Liver (tissue), 9 donors: Measurements from ENCODE around the gene MVB12B. TPM values are rescaled to one million over a fixed set of nuclear protein-coding genes. Genes with fewer than 3 reads are reported as not detected.
A peak's percentile ranks its signal among the peaks of the same experiment; 100 is the strongest.

Experiments used
- DNase-seq: peaks from one replicate; pipeline ENCODE4 v3.0.0-alpha.2; 2017; ENCODE audit warnings: low spot score
- H3K27ac ChIP-seq, 2 donors: one replicate each; pipeline ENCODE4 v1.7.0; 2013; ENCODE audit warnings: inconsistent platforms in 2 of 2, low read length in 2 of 2, control low read depth in 1 of 2, low read depth in 1 of 2, mild to moderate bottlenecking in 1 of 2
- H3K27me3 ChIP-seq, 4 donors: one replicate each; pipeline versions ENCODE4 v1.6.1 to v1.7.0; 2013; ENCODE audit warnings: low read length in 3 of 4, inconsistent platforms in 1 of 4, mild to moderate bottlenecking in 1 of 4, moderate library complexity in 1 of 4; ENCODE audit not compliant: control insufficient read depth in 4 of 4, insufficient read depth in 4 of 4
- H3K36me3 ChIP-seq, 4 donors: one replicate each; pipeline versions ENCODE4 v1.6.1 to v1.7.0; 2013; ENCODE audit warnings: low read length in 3 of 4, mild to moderate bottlenecking in 3 of 4, low read depth in 1 of 4, moderate library complexity in 1 of 4; ENCODE audit not compliant: control insufficient read depth in 4 of 4, insufficient read depth in 3 of 4
- H3K4me1 ChIP-seq, 4 donors: one replicate each; pipeline versions ENCODE4 v1.6.1 to v1.7.0; 2013; ENCODE audit warnings: low read length in 3 of 4, mild to moderate bottlenecking in 3 of 4, moderate library complexity in 1 of 4; ENCODE audit not compliant: control insufficient read depth in 4 of 4, insufficient read depth in 4 of 4
- H3K4me3 ChIP-seq, 3 donors: one replicate each; pipeline versions ENCODE4 v1.6.1 to v1.7.0; 2013; ENCODE audit warnings: low read length in 3 of 3, control low read depth in 1 of 3, low read depth in 1 of 3, mild to moderate bottlenecking in 1 of 3
- H3K9ac ChIP-seq, 2 donors: one replicate each; pipeline ENCODE4 v1.7.0; 2013; ENCODE audit warnings: low read length in 2 of 2, mild to moderate bottlenecking in 2 of 2, moderate library complexity in 2 of 2, control low read depth in 1 of 2, low read depth in 1 of 2
- H3K9me3 ChIP-seq, 4 donors: one replicate each; pipeline versions ENCODE4 v1.6.1 to v1.7.0; 2013; ENCODE audit warnings: low read length in 3 of 4; ENCODE audit not compliant: control insufficient read depth in 4 of 4
- ATF3 ChIP-seq: IDR thresholded peaks from 2 replicates; pipeline ENCODE4 v1.6.1; 2016; ENCODE audit warnings: antibody characterized with exemption
- CTCF ChIP-seq: fragments of 150-350 bp; IDR thresholded peaks from 2 replicates; pipeline ENCODE4 v1.5.1; 2017; ENCODE audit warnings: improper control_type of control experiment, low read depth, low read length; ENCODE audit not compliant: missing input control
- EGR1 ChIP-seq, 2 donors: IDR thresholded peaks; 2 replicates each; pipeline ENCODE4 v1.6.1; 2016 to 2018; ENCODE audit warnings: antibody characterized with exemption in 2 of 2, low read depth in 2 of 2
- FOXA1 ChIP-seq: IDR thresholded peaks from 2 replicates; pipeline ENCODE4 v1.6.1; 2016; ENCODE audit warnings: antibody characterized with exemption
- GABPA ChIP-seq, 2 donors: IDR thresholded peaks in 1 of 2; conservative IDR thresholded peaks in 1 of 2; 2 replicates each; pipeline ENCODE4 v1.6.1; 2016; ENCODE audit warnings: antibody characterized with exemption in 2 of 2, mild to moderate bottlenecking in 1 of 2, moderate library complexity in 1 of 2
- HNF4A ChIP-seq, 2 donors: conservative IDR thresholded peaks; 2 replicates each; pipeline ENCODE4 v1.6.1; 2016; ENCODE audit warnings: antibody characterized with exemption in 2 of 2, mild to moderate bottlenecking in 2 of 2
- HNF4G ChIP-seq: IDR thresholded peaks from 2 replicates; pipeline ENCODE4 v1.6.1; 2016; ENCODE audit warnings: antibody characterized with exemption
- JUND ChIP-seq, 2 donors: IDR thresholded peaks; 2 replicates each; pipeline ENCODE4 v1.6.1; 2016; ENCODE audit warnings: antibody characterized with exemption in 2 of 2
- MAX ChIP-seq: IDR thresholded peaks from 2 replicates; pipeline ENCODE4 v1.6.1; 2016; ENCODE audit warnings: antibody characterized with exemption
- NR2F2 ChIP-seq: IDR thresholded peaks from 2 replicates; pipeline ENCODE4 v1.6.1; 2016; ENCODE audit warnings: antibody characterized with exemption
- RAD21 ChIP-seq, 2 donors: IDR thresholded peaks; 2 replicates each; pipeline ENCODE4 v1.6.1; 2016; ENCODE audit warnings: antibody characterized with exemption in 2 of 2, mild to moderate bottlenecking in 2 of 2
- REST ChIP-seq: IDR thresholded peaks from 2 replicates; pipeline ENCODE4 v1.6.1; 2016; ENCODE audit warnings: antibody characterized with exemption, mild to moderate bottlenecking
- RXRA ChIP-seq, 2 donors: IDR thresholded peaks; 2 replicates each; pipeline ENCODE4 v1.6.1; 2017 to 2018; ENCODE audit warnings: antibody characterized with exemption in 2 of 2, mild to moderate bottlenecking in 1 of 2
- SP1 ChIP-seq: IDR thresholded peaks from 2 replicates; pipeline ENCODE4 v1.6.1; 2018; ENCODE audit warnings: antibody characterized with exemption, mild to moderate bottlenecking
- TAF1 ChIP-seq: conservative IDR thresholded peaks from 2 replicates; pipeline ENCODE4 v1.6.1; 2016; ENCODE audit warnings: antibody characterized with exemption, mild to moderate bottlenecking
- ZBTB33 ChIP-seq: IDR thresholded peaks from 2 replicates; pipeline ENCODE4 v1.6.1; 2016; ENCODE audit warnings: antibody characterized with exemption
- WGBS: extraction: QIAGEN DNeasy Blood & Tissue Kit; methylation state at CpG from one replicate; pipeline ENCODE4 v1.1.7; 2013; 5-methylcytosine and 5-hydroxymethylcytosine counted together
- polyA plus RNA-seq, 2 donors: library from polyadenylated mRNA; stranded (reverse) in 1 of 2; unstranded in 1 of 2; fragments of 200-250 nt in 1 of 2; fragments of >200 nt in 1 of 2; fragmentation: Nextera tagmentation in 1 of 2; extraction: Ambion mirVana in 1 of 2; gene quantifications; one replicate each; pipeline versions ENCODE4 v1.2.1 to v1.2.3, GENCODE V29; 2013 to 2015
- total RNA-seq, 2 donors: library from RNA; depleted of rRNA; stranded (reverse); fragments of >200 nt; gene quantifications; one replicate each; pipeline ENCODE4 v1.2.3, GENCODE V29; 2014
- donor health status: healthy.
- donor health status: healthy.
- donor health status: healthy.
- donor health status: healthy.
- donor health status: healthy.

MVB12B gene
- total and polyA plus RNA-seq, 4 donors, result 5.3 to 12.4 (median 8.4) TPM

- no peaks in the 10 kb centered on the region for H3K4me1 ChIP-seq
- H3K4me3 ChIP-seq, result no peak overlapping the region
- H3K9me3 ChIP-seq, result no peaks in the 10 kb centered on the region
- no peak for TF ChIP-seq JUND (IDR thresholded peaks at IDR 0.05)
- H3K27me3 ChIP-seq, result no peaks in the 10 kb centered on the region
- no peak overlapping the region for H3K27ac ChIP-seq
- peak; percentile 10 for DNase-seq
- no peaks in the 10 kb centered on the region for H3K36me3 ChIP-seq
- no peak overlapping the region for H3K9ac ChIP-seq
- 96% methylated on average over 6 of the region's 6 CpGs for WGBS
Measured at GRCh38 chr9:126296687-126297086, 29.9 kb upstream of the MVB12B start.

GRCh38 chr9:126297661-126298060 is 29.0 kb upstream of the MVB12B start:
- H3K4me1 ChIP-seq, result no peaks in the 10 kb centered on the region
- no peaks in the 10 kb centered on the region for H3K36me3 ChIP-seq
- no peak for DNase-seq
- H3K9me3 ChIP-seq, result no peaks in the 10 kb centered on the region
- no peak for TF ChIP-seq NR2F2
- 86% methylated on average over 7 of the region's 7 CpGs for WGBS
- H3K27me3 ChIP-seq, result no peaks in the 10 kb centered on the region
- no peak overlapping the region for H3K4me3 ChIP-seq
- no peak overlapping the region for H3K9ac ChIP-seq
- no peak overlapping the region for H3K27ac ChIP-seq

GRCh38 chr9:126298063-126298801 is 28.4 kb upstream of the MVB12B start:
- DNase-seq, result no peak
- Histone ChIP-seq H3K36me3 (no peaks in the 10 kb centered on the region), H3K27ac (no peak overlapping the region), H3K4me3 (no peak overlapping the region), H3K4me1 (no peaks in the 10 kb centered on the region), H3K9ac (no peak overlapping the region), H3K27me3 (no peaks in the 10 kb centered on the region), H3K9me3 (no peaks in the 10 kb centered on the region)
- 73% methylated on average over 27 of the region's 27 CpGs for WGBS
- TF ChIP-seq EGR1 (IDR thresholded peaks at IDR 0.05; ENCODE audit: low read depth in 2 of 2) (no peak), TAF1 (no peak), SP1 (no peak), GABPA (IDR thresholded peaks at IDR 0.05 in 1 of 2, conservative IDR thresholded peaks at IDR 0.05 in 1 of 2) (no peak), HNF4A (conservative IDR thresholded peaks at IDR 0.05) (no peak), ATF3 (no peak), RXRA (IDR thresholded peaks at IDR 0.05) (no peak), RAD21 (IDR thresholded peaks at IDR 0.05) (no peak), FOXA1 (no peak), MAX (no peak), HNF4G (no peak), CTCF (no peak), REST (no peak), NR2F2 (no peak), ZBTB33 (no peak)
